K562 (cell line): Measurements from ENCODE around the gene PNP. TPM values are rescaled to one million over a fixed set of nuclear protein-coding genes. Genes with fewer than 3 reads are reported as not detected.

Experiments
- BACH1 ChIP-seq: fragments of 200-800 bp; sonication (Bioruptor generic); IDR thresholded peaks from 2 replicates; pipeline ENCODE4 v1.6.1; 2016; ENCODE audit warnings: missing genetic modification characterization, missing compliant biosample characterization
- FOXP4 ChIP-seq: sonication (generic); formaldehyde crosslinking; IDR thresholded peaks from 2 replicates; pipeline ENCODE4 v1.8.0; 2022; ENCODE audit warnings: mild to moderate bottlenecking, missing genetic modification reagents, borderline replicate concordance
- GABPA ChIP-seq: fragments of 200-800 bp; sonication (Bioruptor generic); conservative IDR thresholded peaks from 2 replicates; pipeline ENCODE4 v1.6.1; 2016; ENCODE audit warnings: low read depth, missing genetic modification characterization, missing compliant biosample characterization
- HNRNPK ChIP-seq: fragments of 200-400 bp; formaldehyde crosslinking; IDR thresholded peaks from one replicate; pipeline ENCODE4 v1.6.1; 2018; ENCODE audit warnings: mild to moderate bottlenecking, low read depth, low read length; ENCODE audit not compliant: poor library complexity, severe bottlenecking
- PHF20 ChIP-seq: fragments of 450-650 bp; IDR thresholded peaks from 2 replicates; pipeline ENCODE4 v1.6.1; 2018; ENCODE audit not compliant: partially characterized antibody
- RFX5 ChIP-seq: IDR thresholded peaks from 2 replicates; pipeline ENCODE4 v1.6.1; 2011; ENCODE audit warnings: low read depth, mild to moderate bottlenecking, improper control_type of control experiment, low read length
- USF1 ChIP-seq: sonication (generic); formaldehyde crosslinking; IDR thresholded peaks from 2 replicates; pipeline ENCODE4 v1.9.0; 2022; ENCODE audit warnings: mild to moderate bottlenecking, missing genetic modification reagents
- XRCC4 ChIP-seq: IDR thresholded peaks from one replicate; pipeline ENCODE4 v1.6.1; 2011; ENCODE audit not compliant: insufficient read depth, insufficient read length; ENCODE audit errors: extremely low read depth
- ZNF239 ChIP-seq: fragments of 250-450 bp; sonication (Bioruptor Pico); IDR thresholded peaks from 2 replicates; pipeline ENCODE4 v1.4.0; 2020; ENCODE audit warnings: mild to moderate bottlenecking
- ZNF274 ChIP-seq: IDR thresholded peaks from 2 replicates; pipeline ENCODE4 v1.6.1; 2011; ENCODE audit warnings: low read depth, mild to moderate bottlenecking, low read length, moderate library complexity, borderline replicate concordance
- ZNF507 ChIP-seq: conservative IDR thresholded peaks from 2 replicates; pipeline ENCODE4 v1.6.1; 2017; ENCODE audit warnings: missing genetic modification characterization, missing compliant biosample characterization
- polyA plus RNA-seq, 8 experiments: library from polyadenylated mRNA; depleted of rRNA in 4 of 8; stranded (reverse) in 5 of 8; unstranded in 3 of 8; fragments of >200 nt; fragmentation: Nextera tagmentation in 2 of 8; fragmentation: Illumina TruSeq in 1 of 8; extraction: Ambion mirVana in 2 of 8; extraction: Trizol in 1 of 8; gene quantifications; 2 replicates each; pipeline versions ENCODE4 v1.2.1 to v1.2.3, GENCODE V29; 2011 to 2014; ENCODE audit warnings: inconsistent platforms in 1 of 8, missing spikeins in 1 of 8
- total RNA-seq, 7 experiments: library from RNA; depleted of rRNA in 6 of 7; stranded (reverse); fragments of >200 nt in 6 of 7; fragmentation: Illumina TruSeq in 2 of 7; extraction: Trizol in 2 of 7; gene quantifications; 2 replicates each; pipeline versions ENCODE4 v1.2.1 to v1.2.3, GENCODE V29; 2011 to 2021; ENCODE audit warnings: low replicate concordance in 1 of 7

PNP gene
- total and polyA plus RNA-seq, 9 of the 15 experiments (the other 6 are each of a cell fraction or from before 2014, with no cell fraction given) = 92.5 to 288 (median 137) TPM

GRCh38 chr14:20494935-20495766, 25.9 kb downstream of the PNP start (continued):
- TF ChIP-seq USF1 (CRISPR knock-in tag) (no peak), ZNF507 (tag) (no peak), RFX5 (no peak), ZNF239 (CRISPR knock-in tag) (no peak), PHF20 (no peak), FOXP4 (CRISPR knock-in tag) (no peak), HNRNPK (peak; percentile 29), GABPA (tag) (no peak), ZNF274 (no peak), BACH1 (tag) (no peak), XRCC4 (no peak)
